K562 (cell line): ENCODE results near the gene AFF3. TPM values are rescaled to one million over a fixed set of nuclear protein-coding genes. Genes with fewer than 3 reads are reported as not detected.

ENCODE experiments used
- BHLHE40 ChIP-seq: IDR thresholded peaks from 2 replicates; pipeline ENCODE4 v1.6.1; 2011; ENCODE audit warnings: low read length, improper control_type of control experiment
- CEBPG ChIP-seq, 3 experiments: fragments of 200-800 bp in 1 of 3; sonication (Bioruptor generic) in 1 of 3; sonication (generic) in 1 of 3; formaldehyde crosslinking in 1 of 3; IDR thresholded peaks in 2 of 3; conservative IDR thresholded peaks in 1 of 3; 2 replicates each; pipeline versions ENCODE4 v1.6.1 to v1.8.0; 2016 to 2022; ENCODE audit warnings: missing compliant biosample characterization in 2 of 3, missing genetic modification characterization in 2 of 3, mild to moderate bottlenecking in 1 of 3, missing genetic modification reagents in 1 of 3
- FUS ChIP-seq: fragments of 200-400 bp; formaldehyde crosslinking; optimal IDR thresholded peaks from 2 replicates; pipeline ENCODE3; 2017; ENCODE audit warnings: low read depth, low read length
- GABPA ChIP-seq: fragments of 200-800 bp; sonication (Bioruptor generic); conservative IDR thresholded peaks from 2 replicates; pipeline ENCODE4 v1.6.1; 2016; ENCODE audit warnings: low read depth, missing genetic modification characterization, missing compliant biosample characterization
- MECOM ChIP-seq: fragments of 250-450 bp; sonication (Bioruptor Pico); IDR thresholded peaks from 2 replicates; pipeline ENCODE4 v1.8.0; 2022; ENCODE audit warnings: inconsistent platforms
- RBFOX2 ChIP-seq: fragments of 200-400 bp; formaldehyde crosslinking; IDR thresholded peaks from 2 replicates; pipeline ENCODE4 v1.6.1; 2017; ENCODE audit warnings: low read depth, mild to moderate bottlenecking, low read length, moderate library complexity
- TFAM ChIP-seq: fragments of 250-450 bp; sonication (Bioruptor Pico); conservative IDR thresholded peaks from 2 replicates; pipeline ENCODE4 v1.5.0; 2021; ENCODE audit warnings: mild to moderate bottlenecking, moderate library complexity
- ZKSCAN8 ChIP-seq: fragments of 200-800 bp; sonication (Bioruptor generic); IDR thresholded peaks from 2 replicates; pipeline ENCODE4 v1.6.1; 2016; ENCODE audit warnings: missing genetic modification characterization, missing compliant biosample characterization
- ZNF436 ChIP-seq: fragments of 250-450, 450-650 bp; sonication (Bioruptor Pico); formaldehyde crosslinking; IDR thresholded peaks from 2 replicates; pipeline ENCODE4 v1.7.0; 2020; ENCODE audit warnings: mild to moderate bottlenecking
- polyA plus RNA-seq, 8 experiments: library from polyadenylated mRNA; depleted of rRNA in 4 of 8; stranded (reverse) in 5 of 8; unstranded in 3 of 8; fragments of >200 nt; fragmentation: Nextera tagmentation in 2 of 8; fragmentation: Illumina TruSeq in 1 of 8; extraction: Ambion mirVana in 2 of 8; extraction: Trizol in 1 of 8; gene quantifications; 2 replicates each; pipeline versions ENCODE4 v1.2.1 to v1.2.3, GENCODE V29; 2011 to 2014; ENCODE audit warnings: inconsistent platforms in 1 of 8, missing spikeins in 1 of 8
- total RNA-seq, 7 experiments: library from RNA; depleted of rRNA in 6 of 7; stranded (reverse); fragments of >200 nt in 6 of 7; fragmentation: Illumina TruSeq in 2 of 7; extraction: Trizol in 2 of 7; gene quantifications; 2 replicates each; pipeline versions ENCODE4 v1.2.1 to v1.2.3, GENCODE V29; 2011 to 2021; ENCODE audit warnings: low replicate concordance in 1 of 7
- TF ChIP-seq, protein P1 (sequence below): fragments of 450-650 bp; IDR thresholded peaks from 2 replicates; pipeline ENCODE4 v1.6.1; 2016; ENCODE audit warnings: mild to moderate bottlenecking, moderate library complexity
- TF ChIP-seq, protein P2 (sequence below): fragments of 250-450 bp; sonication (Bioruptor Pico); IDR thresholded peaks from 2 replicates; pipeline ENCODE4 v1.5.0; 2021; ENCODE audit warnings: mild to moderate bottlenecking, moderate library complexity

The AFF3 gene
- total and polyA plus RNA-seq, 9 of the 15 experiments (the other 6 are each of a cell fraction or from before 2014, with no cell fraction given), result 0.02 to 0.11 TPM; not detected in 7

DNA sequence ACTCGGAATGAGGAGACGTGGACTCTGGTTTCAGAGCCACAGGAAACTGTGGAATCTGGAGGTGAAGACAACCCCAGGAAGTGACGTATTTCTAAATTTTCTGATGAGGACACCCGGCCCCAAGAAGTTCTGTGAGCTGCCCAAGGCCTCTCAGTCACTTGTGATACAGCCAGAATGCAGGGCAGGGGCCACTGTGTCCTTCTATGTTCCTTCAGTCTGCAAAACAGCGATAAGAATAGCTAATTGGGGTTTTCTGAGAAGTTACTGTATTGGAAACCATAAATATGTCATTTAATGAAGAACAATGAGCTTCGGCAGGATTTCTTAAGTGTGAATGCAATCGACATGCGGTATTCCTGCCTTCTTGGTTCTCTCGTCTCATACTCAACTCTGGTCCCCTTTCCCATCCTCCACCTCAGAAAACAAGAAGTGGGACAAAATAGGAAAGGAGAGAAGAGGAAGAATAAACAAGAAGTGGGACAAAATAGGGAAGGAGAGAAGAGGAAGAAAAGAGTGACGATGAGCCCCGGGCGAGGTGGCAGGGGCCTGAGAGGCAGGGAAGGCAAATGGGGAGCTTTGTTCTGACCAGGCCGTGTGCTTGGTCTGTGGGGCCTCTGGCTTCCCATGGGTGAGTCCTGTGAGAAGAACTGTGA is 370.6 kb downstream of the AFF3 start (continued):
- TF ChIP-seq, protein P1, sequence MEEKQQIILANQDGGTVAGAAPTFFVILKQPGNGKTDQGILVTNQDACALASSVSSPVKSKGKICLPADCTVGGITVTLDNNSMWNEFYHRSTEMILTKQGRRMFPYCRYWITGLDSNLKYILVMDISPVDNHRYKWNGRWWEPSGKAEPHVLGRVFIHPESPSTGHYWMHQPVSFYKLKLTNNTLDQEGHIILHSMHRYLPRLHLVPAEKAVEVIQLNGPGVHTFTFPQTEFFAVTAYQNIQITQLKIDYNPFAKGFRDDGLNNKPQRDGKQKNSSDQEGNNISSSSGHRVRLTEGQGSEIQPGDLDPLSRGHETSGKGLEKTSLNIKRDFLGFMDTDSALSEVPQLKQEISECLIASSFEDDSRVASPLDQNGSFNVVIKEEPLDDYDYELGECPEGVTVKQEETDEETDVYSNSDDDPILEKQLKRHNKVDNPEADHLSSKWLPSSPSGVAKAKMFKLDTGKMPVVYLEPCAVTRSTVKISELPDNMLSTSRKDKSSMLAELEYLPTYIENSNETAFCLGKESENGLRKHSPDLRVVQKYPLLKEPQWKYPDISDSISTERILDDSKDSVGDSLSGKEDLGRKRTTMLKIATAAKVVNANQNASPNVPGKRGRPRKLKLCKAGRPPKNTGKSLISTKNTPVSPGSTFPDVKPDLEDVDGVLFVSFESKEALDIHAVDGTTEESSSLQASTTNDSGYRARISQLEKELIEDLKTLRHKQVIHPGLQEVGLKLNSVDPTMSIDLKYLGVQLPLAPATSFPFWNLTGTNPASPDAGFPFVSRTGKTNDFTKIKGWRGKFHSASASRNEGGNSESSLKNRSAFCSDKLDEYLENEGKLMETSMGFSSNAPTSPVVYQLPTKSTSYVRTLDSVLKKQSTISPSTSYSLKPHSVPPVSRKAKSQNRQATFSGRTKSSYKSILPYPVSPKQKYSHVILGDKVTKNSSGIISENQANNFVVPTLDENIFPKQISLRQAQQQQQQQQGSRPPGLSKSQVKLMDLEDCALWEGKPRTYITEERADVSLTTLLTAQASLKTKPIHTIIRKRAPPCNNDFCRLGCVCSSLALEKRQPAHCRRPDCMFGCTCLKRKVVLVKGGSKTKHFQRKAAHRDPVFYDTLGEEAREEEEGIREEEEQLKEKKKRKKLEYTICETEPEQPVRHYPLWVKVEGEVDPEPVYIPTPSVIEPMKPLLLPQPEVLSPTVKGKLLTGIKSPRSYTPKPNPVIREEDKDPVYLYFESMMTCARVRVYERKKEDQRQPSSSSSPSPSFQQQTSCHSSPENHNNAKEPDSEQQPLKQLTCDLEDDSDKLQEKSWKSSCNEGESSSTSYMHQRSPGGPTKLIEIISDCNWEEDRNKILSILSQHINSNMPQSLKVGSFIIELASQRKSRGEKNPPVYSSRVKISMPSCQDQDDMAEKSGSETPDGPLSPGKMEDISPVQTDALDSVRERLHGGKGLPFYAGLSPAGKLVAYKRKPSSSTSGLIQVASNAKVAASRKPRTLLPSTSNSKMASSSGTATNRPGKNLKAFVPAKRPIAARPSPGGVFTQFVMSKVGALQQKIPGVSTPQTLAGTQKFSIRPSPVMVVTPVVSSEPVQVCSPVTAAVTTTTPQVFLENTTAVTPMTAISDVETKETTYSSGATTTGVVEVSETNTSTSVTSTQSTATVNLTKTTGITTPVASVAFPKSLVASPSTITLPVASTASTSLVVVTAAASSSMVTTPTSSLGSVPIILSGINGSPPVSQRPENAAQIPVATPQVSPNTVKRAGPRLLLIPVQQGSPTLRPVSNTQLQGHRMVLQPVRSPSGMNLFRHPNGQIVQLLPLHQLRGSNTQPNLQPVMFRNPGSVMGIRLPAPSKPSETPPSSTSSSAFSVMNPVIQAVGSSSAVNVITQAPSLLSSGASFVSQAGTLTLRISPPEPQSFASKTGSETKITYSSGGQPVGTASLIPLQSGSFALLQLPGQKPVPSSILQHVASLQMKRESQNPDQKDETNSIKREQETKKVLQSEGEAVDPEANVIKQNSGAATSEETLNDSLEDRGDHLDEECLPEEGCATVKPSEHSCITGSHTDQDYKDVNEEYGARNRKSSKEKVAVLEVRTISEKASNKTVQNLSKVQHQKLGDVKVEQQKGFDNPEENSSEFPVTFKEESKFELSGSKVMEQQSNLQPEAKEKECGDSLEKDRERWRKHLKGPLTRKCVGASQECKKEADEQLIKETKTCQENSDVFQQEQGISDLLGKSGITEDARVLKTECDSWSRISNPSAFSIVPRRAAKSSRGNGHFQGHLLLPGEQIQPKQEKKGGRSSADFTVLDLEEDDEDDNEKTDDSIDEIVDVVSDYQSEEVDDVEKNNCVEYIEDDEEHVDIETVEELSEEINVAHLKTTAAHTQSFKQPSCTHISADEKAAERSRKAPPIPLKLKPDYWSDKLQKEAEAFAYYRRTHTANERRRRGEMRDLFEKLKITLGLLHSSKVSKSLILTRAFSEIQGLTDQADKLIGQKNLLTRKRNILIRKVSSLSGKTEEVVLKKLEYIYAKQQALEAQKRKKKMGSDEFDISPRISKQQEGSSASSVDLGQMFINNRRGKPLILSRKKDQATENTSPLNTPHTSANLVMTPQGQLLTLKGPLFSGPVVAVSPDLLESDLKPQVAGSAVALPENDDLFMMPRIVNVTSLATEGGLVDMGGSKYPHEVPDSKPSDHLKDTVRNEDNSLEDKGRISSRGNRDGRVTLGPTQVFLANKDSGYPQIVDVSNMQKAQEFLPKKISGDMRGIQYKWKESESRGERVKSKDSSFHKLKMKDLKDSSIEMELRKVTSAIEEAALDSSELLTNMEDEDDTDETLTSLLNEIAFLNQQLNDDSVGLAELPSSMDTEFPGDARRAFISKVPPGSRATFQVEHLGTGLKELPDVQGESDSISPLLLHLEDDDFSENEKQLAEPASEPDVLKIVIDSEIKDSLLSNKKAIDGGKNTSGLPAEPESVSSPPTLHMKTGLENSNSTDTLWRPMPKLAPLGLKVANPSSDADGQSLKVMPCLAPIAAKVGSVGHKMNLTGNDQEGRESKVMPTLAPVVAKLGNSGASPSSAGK, result peak; percentile 91
- TF ChIP-seq MECOM (CRISPR knock-in tag) (peak; percentile 57; the same call in 1 of the 2 replicates), ZKSCAN8 (CRISPR knock-in tag) (peak; percentile 67; the same call in 1 of the 2 replicates), ZNF436 (no peak), RBFOX2 (0 out of 2 replicates have a peak, but pooled peaks have one; percentile 22), TFAM (CRISPR knock-in tag) (no peak), CEBPG (CRISPR knock-in tag; IDR thresholded peaks at IDR 0.05) (no peak; the same call in 1 of the 2 replicates), CEBPG (tag; conservative IDR thresholded peaks at IDR 0.05 in 1 of 2, IDR thresholded peaks at IDR 0.05 in 1 of 2) (peak in 1 of 2 experiments; percentile 78; a peak in 2 of 4 replicates), BHLHE40 (peak; percentile 42), FUS (no peak), GABPA (peak; percentile 89)
- TF ChIP-seq, protein P2, sequence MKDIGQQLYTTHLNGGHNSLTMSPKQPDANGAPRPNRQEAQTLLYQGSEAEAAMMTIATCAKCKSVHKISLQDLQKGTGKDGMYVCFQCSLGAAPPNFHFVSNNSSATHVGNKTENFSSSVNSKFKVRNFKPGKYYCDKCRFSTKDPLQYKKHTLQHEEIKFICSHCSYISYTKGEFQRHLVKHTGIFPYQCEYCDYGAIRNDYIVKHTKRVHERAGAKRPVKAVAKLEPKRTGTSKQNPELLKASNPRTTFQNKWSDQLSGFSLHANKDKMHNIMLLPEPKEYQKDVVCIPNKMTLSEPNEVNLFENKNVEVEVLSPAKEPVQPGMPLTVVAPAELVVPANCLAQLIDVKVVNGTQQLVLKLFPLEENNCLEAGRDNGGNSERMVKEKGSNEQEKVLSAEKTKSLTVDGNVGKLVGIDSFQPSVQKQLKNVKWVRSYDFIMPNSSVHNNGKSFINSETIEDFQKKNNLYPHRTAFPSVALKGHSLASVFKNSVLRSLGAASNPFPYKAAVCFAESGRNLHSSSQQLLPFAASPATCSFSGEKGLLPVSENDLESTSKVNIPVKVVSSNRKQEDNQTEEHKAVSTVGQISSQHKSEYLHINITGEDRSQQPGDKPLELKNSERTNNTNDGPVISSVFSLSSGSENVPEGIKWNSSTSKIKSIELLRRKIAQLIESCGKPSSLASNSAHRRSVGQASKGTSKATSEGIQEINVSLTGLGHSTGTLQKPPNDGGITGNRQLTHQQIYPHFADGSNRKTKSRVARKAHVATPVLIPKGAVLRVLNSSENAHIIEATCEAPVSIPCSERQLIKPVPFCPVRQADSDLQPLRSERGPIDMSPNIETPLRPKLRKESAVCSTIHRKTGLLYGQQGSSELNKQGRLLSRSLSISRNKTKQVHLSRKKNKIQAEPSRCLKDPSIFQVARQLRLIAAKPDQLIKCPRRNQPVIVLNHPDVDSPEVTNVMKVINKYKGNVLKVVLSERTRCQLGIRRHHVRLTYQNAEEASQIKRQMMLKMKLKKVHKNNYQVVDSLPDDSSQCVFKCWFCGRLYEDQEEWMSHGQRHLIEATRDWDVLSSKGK (CRISPR knock-in tag), result no peak
